SKM-1 treated with dmso at 0.1 percent for 144 hours (cell line): ENCODE data around the gene UGT1A1.

ENCODE experiments used
- DNase-seq: peaks from one replicate; lab custom pipeline; 2025; ENCODE audit not compliant: unreplicated experiment; lab: John Stamatoyannopoulos, UW

The UGT1A1 gene

GRCh38 chr2:233794128-233794658, 34.1 kb downstream of the UGT1A1 start:
- DNase-seq: no peak

GRCh38 chr2:233795735-233796171, 35.7 kb downstream of the UGT1A1 start:
- no peak for DNase-seq

- DNase-seq: no peak
Measured at GRCh38 chr2:233796254-233796653, 36.2 kb downstream of the UGT1A1 start.

GRCh38 chr2:233798335-233799086, 38.4 kb downstream of the UGT1A1 start:
- DNase-seq: no peak

GRCh38 chr2:233799087-233799665, 39.1 kb downstream of the UGT1A1 start:
- DNase-seq: no peak

- DNase-seq: no peak
Measured at GRCh38 chr2:233799716-233800115, 39.6 kb downstream of the UGT1A1 start.

GRCh38 chr2:233800208-233800607, 40.1 kb downstream of the UGT1A1 start:
- DNase-seq: no peak

GRCh38 chr2:233801357-233802131, 41.5 kb downstream of the UGT1A1 start:
- no peak for DNase-seq

- no peak for DNase-seq
Measured at GRCh38 chr2:233802132-233802815, 42.2 kb downstream of the UGT1A1 start.

GRCh38 chr2:233803292-233803911, 43.3 kb downstream of the UGT1A1 start:
- no peak for DNase-seq

- DNase-seq: no peak
Measured at GRCh38 chr2:233803994-233804393, 43.9 kb downstream of the UGT1A1 start.

- DNase-seq: no peak
Measured at GRCh38 chr2:233807215-233807865, 47.3 kb downstream of the UGT1A1 start.

- DNase-seq: no peak
Measured at GRCh38 chr2:233807966-233808935, 48.2 kb downstream of the UGT1A1 start.

GRCh38 chr2:233810385-233810784, 50.3 kb downstream of the UGT1A1 start:
- no peak for DNase-seq

GRCh38 chr2:233811087-233811486, 51.0 kb downstream of the UGT1A1 start:
- DNase-seq: no peak

GRCh38 chr2:233811732-233812131, 51.7 kb downstream of the UGT1A1 start:
- no peak for DNase-seq

GRCh38 chr2:233813236-233814055, 53.4 kb downstream of the UGT1A1 start:
- no peak for DNase-seq
